AG04449 (cell line): Measurements from ENCODE around the gene SPEG.

Source experiments
- CTCF ChIA-PET: fragments of 350-600 bp; formaldehyde crosslinking; extraction: SDS; loops from one replicate; lab custom pipeline; 2021; ENCODE audit warnings: antibody characterized with exemption; lab: Yijun Ruan, JAX
- POLR2A ChIA-PET: fragments of 400-600, 350-600 bp; formaldehyde crosslinking; extraction: SDS; loops from one replicate; lab custom pipeline; 2020; ENCODE audit warnings: antibody characterized with exemption, inconsistent platforms; lab: Yijun Ruan, JAX
- DNase-seq: peaks from one replicate; pipeline ENCODE4 v3.0.0-alpha.2; 2010; ENCODE audit warnings: low read depth, low spot score
- H3K4me3 ChIP-seq: 2 replicates; pipeline ENCODE4 v1.5.1; 2011; ENCODE audit warnings: low read depth, mild to moderate bottlenecking, control low read depth, low read length
- TF ChIP-seq, protein P1 (sequence below): IDR thresholded peaks from one replicate; pipeline ENCODE4 v1.5.1; 2011; ENCODE audit warnings: mild to moderate bottlenecking, moderate library complexity, low read length, control low read depth, inconsistent platforms; ENCODE audit not compliant: insufficient read depth; ENCODE audit errors: missing control alignments

Gene SPEG

DNA sequence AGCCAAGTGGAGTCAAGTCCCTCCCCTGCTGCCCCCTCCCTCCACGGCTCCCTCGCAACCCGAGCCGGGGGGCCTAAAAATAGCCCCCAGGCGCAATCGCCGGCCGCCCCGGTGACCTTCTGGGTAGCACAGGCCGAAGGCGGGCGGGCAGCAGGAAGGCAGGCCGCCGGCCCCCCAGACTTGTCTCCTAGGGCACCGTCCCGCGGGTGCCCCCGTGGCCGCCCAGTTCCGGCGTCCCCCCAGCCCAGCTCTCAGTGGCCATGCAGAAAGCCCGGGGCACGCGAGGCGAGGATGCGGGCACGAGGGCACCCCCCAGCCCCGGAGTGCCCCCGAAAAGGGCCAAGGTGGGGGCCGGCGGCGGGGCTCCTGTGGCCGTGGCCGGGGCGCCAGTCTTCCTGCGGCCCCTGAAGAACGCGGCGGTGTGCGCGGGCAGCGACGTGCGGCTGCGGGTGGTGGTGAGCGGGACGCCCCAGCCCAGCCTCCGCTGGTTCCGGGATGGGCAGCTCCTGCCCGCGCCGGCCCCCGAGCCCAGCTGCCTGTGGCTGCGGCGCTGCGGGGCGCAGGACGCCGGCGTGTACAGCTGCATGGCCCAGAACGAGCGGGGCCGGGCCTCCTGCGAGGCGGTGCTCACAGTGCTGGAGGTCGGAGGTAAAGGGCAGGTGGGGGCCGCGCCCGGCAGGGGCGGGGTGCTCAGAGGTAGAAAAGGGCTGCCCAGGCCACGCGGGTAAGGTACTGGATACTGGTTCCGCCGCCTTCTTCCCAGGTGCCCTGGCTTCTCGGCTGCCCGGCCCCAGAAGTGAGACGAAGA lies at the start of gene SPEG:
Gene SPEG, plus strand, starts transcription at position 126 of the 808 bp plus-strand sequence. Its CDS starts 135 bp downstream, at position 261.
- no peak within 1 kb of the TSS for H3K4me3 ChIP-seq
- POLR2A ChIA-PET, result no interaction called here
- DNase-seq, result no peak
- TF ChIP-seq, protein P1, sequence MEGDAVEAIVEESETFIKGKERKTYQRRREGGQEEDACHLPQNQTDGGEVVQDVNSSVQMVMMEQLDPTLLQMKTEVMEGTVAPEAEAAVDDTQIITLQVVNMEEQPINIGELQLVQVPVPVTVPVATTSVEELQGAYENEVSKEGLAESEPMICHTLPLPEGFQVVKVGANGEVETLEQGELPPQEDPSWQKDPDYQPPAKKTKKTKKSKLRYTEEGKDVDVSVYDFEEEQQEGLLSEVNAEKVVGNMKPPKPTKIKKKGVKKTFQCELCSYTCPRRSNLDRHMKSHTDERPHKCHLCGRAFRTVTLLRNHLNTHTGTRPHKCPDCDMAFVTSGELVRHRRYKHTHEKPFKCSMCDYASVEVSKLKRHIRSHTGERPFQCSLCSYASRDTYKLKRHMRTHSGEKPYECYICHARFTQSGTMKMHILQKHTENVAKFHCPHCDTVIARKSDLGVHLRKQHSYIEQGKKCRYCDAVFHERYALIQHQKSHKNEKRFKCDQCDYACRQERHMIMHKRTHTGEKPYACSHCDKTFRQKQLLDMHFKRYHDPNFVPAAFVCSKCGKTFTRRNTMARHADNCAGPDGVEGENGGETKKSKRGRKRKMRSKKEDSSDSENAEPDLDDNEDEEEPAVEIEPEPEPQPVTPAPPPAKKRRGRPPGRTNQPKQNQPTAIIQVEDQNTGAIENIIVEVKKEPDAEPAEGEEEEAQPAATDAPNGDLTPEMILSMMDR, result no peak
- CTCF ChIA-PET, result interaction anchor here (1.1 to 5.2 kb wide), 14 partner anchors 8 to 94 kb away, joined by 3 to 50 read pairs (median 5); no protein-coding TSS in a partner anchor

DNA sequence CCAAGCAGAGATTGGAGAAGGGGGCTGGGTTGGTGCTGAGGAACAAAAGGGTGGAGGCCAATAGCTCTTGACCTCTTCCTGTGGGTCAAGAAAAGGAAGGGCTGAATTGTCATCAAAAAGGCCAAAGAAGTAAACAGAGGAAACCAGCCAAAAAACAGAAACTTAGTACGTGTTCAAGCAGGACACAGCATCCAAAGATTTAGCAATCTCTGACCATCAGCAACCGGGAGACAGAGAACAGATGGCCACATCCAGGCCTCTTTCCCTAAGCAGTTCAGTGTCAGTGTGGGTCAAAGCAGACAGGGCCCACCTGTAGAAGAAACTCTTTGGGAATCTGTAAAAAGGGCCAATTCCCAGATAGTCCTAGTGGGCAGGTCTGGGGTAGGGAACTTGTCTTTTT lies 49.8 kb upstream of the SPEG start:
- ChIA-PET CTCF (interaction anchor here (1.5 to 1.8 kb wide), 2 partner anchors 90 to 225 kb away, joined by 5 to 6 read pairs; no protein-coding TSS in a partner anchor), POLR2A (no interaction called here)
- no peak for DNase-seq
- no peak overlapping the region for H3K4me3 ChIP-seq
- TF ChIP-seq, protein P1, result no peak

DNA sequence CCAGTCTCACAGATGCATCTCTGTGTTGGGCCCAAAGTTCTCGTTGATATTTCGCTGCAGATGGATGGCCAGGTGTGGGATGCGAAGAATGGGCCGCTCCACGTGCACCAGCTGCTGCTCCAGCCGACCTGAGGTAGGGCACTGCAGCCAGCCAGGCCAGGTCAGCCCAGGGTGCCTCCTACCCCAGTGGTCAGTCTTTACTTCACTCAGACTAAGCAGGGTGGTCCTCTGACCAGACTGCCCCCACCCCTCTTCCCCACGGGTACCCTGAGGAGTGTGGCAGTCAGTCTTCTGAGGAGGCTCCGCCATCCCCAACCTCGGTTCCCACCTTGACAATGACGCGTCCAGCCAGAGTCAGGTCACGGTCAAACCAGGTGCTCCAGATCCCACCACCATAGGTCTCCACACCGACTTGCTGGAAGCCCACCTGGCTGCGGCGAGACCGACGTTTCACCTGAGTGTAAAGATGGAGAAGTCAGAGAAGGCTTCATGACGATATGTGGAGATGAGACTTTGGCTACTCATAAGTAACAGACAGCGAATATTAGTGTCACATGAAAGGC lies 48.6 kb upstream of the SPEG start:
- POLR2A ChIA-PET, result no interaction called here
- CTCF ChIA-PET, result interaction anchor here (0.5 to 1.8 kb wide), 3 partner anchors 91 to 227 kb away, joined by 3 to 6 read pairs (median 4); partner anchors contain the start of genes CHPF and TMEM198
- no peak for DNase-seq
- TF ChIP-seq, protein P1, result no peak
- H3K4me3 ChIP-seq, result peak overlapping the region; percentile 88

DNA sequence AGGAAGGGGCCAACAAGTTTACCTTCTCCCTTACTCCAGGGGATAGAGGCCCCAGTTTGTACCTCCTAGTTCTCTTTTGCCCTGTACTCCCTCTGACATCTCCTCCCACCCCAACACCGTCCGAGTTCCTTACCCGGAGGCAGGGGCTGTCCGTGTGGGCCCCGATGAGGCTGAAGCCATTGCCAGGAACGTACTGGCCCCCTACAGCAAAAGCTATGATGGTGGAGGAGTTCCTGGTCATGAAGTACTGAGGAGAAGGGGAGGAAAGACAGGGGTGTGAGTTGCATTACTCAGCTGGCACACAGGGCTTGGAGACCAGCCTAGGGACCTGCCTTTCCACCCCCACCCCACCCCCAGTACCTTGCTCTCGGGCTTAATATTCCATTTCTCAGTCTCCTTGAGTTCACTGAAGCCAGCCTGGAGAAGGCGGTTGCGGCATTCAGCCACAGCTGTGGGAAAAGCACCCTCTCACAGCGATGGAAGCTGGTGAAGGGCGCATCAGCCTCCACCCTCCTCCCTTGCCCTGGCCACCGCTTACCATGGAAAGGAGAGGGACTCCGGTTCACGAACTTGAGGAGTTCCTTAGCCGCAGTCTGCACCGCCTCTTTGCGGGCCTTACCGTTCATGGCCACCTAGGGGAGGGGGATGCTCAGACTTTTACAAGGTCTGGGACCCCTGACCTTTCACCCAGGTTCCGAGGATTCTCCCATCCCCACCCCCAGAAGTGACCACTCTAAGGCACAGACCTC lies 47.9 kb upstream of the SPEG start:
- peak overlapping the region; percentile 88 for H3K4me3 ChIP-seq
- ChIA-PET POLR2A (interaction anchor here (0.7 to 1.4 kb wide), 5 partner anchors 10 to 82 kb away, joined by 3 to 4 read pairs (median 3); no protein-coding TSS in a partner anchor), CTCF (interaction anchor here (0.5 to 7.6 kb wide), 11 partner anchors 7 to 227 kb away, joined by 3 to 187 read pairs (median 4); partner anchors contain the start of genes CHPF, NHEJ1 and TMEM198)
- TF ChIP-seq, protein P1, result no peak
- DNase-seq, result no peak

DNA sequence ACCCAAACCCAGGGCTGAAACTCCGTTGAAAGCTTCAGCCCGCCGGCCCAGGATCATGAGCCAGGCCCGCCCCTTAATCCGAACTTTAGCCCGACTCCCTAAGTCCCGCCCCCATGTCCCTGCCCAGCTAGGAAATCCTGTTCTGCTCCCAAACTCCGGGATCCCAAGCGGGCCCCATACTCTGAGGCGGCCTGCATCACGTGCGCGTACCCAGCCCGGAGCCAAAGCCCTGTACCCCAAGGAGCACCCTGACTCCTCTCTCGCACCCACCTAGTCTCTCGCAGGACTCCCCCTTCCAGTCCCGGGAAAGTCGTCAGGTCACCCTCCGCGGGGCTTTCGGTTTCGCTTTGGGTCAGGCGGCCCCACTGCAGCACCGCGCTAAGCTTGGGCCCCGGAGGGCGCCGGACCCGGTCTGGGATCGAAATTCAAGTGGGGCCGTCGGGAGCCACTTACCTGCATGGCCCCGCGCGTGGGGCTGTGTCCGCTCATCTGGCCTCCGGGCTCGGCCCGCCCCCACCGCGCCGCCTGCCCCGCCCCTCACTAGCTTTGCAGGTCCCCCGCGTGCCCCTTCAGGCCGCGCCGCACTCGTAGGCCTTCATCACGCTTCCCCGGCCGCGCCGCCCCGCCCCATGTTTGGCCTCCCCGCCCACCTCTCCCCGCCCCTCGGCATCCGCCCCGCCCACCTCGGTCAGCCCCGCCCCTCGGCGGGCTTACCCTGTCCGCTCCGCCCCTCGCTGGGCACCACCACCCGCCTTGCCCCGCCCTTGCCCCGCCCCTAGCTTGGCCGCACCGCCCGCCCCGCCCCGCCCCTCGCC lies 47.1 kb upstream of the SPEG start, which contains the start of gene DNPEP:
Gene DNPEP, minus strand, starts transcription at position 607 of the 815 bp plus-strand sequence. Its CDS starts 118 bp downstream, at position 489.
- peak within 1 kb of the TSS; percentile 88 for H3K4me3 ChIP-seq
- ChIA-PET CTCF (interaction anchor here (0.9 to 7.6 kb wide), 14 partner anchors 8 to 227 kb away, joined by 3 to 187 read pairs (median 4); partner anchors contain the start of genes CHPF, NHEJ1 and TMEM198), POLR2A (interaction anchor here (0.7 to 1.4 kb wide), 6 partner anchors 11 to 81 kb away, joined by 3 to 6 read pairs (median 4); no protein-coding TSS in a partner anchor)
- no peak for DNase-seq
- TF ChIP-seq, protein P1, result no peak
